ENCODE data around the gene TUG1.

GRCh38 chr22:30919973-30920372 lies 49.1 kb upstream of the TUG1 start:
- no peak for TF ChIP-seq CTCF (IDR thresholded peaks at IDR 0.05; ENCODE audit: extremely low read depth in 1 of 2, insufficient read depth in 1 of 2, low read depth in 1 of 2, low read length in 2 of 2)
- no peak for TF ChIP-seq POLR2AphosphoS5 (IDR thresholded peaks at IDR 0.05; ENCODE audit: insufficient read depth, low read depth, low read length)
- no peak for TF ChIP-seq POLR2A (IDR thresholded peaks at IDR 0.05; ENCODE audit: low read depth, low read length)
- TF ChIP-seq FOS (IDR thresholded peaks at IDR 0.05; ENCODE audit: borderline replicate concordance, insufficient read depth, low read length) = no peak
- TF ChIP-seq MYC (IDR thresholded peaks at IDR 0.05; ENCODE audit: low read depth, low read length) = no peak
- no peak for TF ChIP-seq GATA2 (IDR thresholded peaks at IDR 0.05; ENCODE audit: insufficient read depth, insufficient read length, low read depth, low read length)
- TF ChIP-seq MAX (IDR thresholded peaks at IDR 0.05; ENCODE audit: insufficient read depth, insufficient read length) = no peak
